Adrenal gland (tissue), 12 donors: ENCODE results near the gene MYOC. TPM values are rescaled to one million over a fixed set of nuclear protein-coding genes. Genes with fewer than 3 reads are reported as not detected.
A peak's percentile ranks its signal among the peaks of the same experiment; 100 is the strongest.

Experiments used
- DNase-seq, 7 donors: peaks; one replicate each; pipeline ENCODE4 v3.0.0-alpha.2; 2019 to 2020
- H3K27ac ChIP-seq, 5 donors: fragments of 200-600 bp; sonication (generic) in 4 of 5; 1 replicate in 3 of 5; 2 replicates in 2 of 5; pipeline versions ENCODE4 v1.5.1 to v1.8.0; 2016 to 2020; ENCODE audit warnings: mild to moderate bottlenecking in 1 of 5
- H3K27me3 ChIP-seq: fragments of 200-600 bp; 2 replicates; pipeline ENCODE4 v1.8.0; 2021
- H3K36me3 ChIP-seq, 2 donors: fragments of 200-600 bp; replicated peaks in 1 of 2; 1 replicate in 1 of 2; 2 replicates in 1 of 2; pipeline versions ENCODE4 v1.5.1 to v1.8.0; 2018 to 2022
- H3K4me1 ChIP-seq, 2 donors: fragments of 200-600 bp; replicated peaks in 1 of 2; 1 replicate in 1 of 2; 2 replicates in 1 of 2; pipeline versions ENCODE4 v1.5.1 to v1.8.0; 2018 to 2021
- H3K4me3 ChIP-seq, 4 donors: fragments of 200-600 bp; sonication (generic) in 3 of 4; one replicate each; pipeline ENCODE4 v1.5.1; 2016 to 2018
- H3K9me3 ChIP-seq, 3 donors: fragments of 200-600 bp; sonication (generic) in 1 of 3; replicated peaks in 1 of 3; 1 replicate in 2 of 3; 2 replicates in 1 of 3; pipeline versions ENCODE4 v1.5.1 to v1.8.0; 2016 to 2021
- POLR2A ChIP-seq, 2 donors: fragments of 450-650 bp; IDR thresholded peaks; one replicate each; pipeline ENCODE4 v1.6.1; 2017; ENCODE audit warnings: antibody characterized with exemption in 2 of 2, mild to moderate bottlenecking in 2 of 2, moderate library complexity in 1 of 2
- WGBS, 4 donors: extraction: QIAGEN DNeasy Blood & Tissue Kit in 2 of 4; methylation state at CpG; one replicate each; pipeline versions ENCODE4 v1.1.5 to v1.1.7; 2013 to 2017; 5-methylcytosine and 5-hydroxymethylcytosine counted together
- intact Hi-C, 2 donors: fragments of 100-400 bp; cut with DNase I; formaldehyde crosslinking; loops; one replicate each; pipeline versions ENCODE4 v1.14.1 to v1.15.0; 2022 to 2023
- polyA plus RNA-seq, 3 donors: library from polyadenylated mRNA; stranded (reverse); fragments of 200-250 nt in 2 of 3; fragments of 350-450 nt in 1 of 3; fragmentation: Illumina TruSeq in 1 of 3; extraction: RNeasy Lipid Tissue Mini Kit (QIAGEN cat#74804) in 1 of 3; gene quantifications; one replicate each; pipeline ENCODE4 v1.2.3, GENCODE V29; 2013 to 2014
- total RNA-seq, 9 donors: library from RNA; depleted of rRNA in 4 of 9; stranded (reverse); fragments of >200 nt in 4 of 9; fragments of 120-200 nt in 1 of 9; fragmentation: NEBNext Ultra II Directional in 1 of 9; extraction: Animal tissue kit (Norgen Biotek cat#: 25700) in 1 of 9; gene quantifications; one replicate each; pipeline versions ENCODE4 v1.1.0 to v1.2.4, GENCODE V29; 2013 to 2023
- TF ChIP-seq, protein P1 (sequence below), 6 experiments: fragments of 450-650 bp in 4 of 6; fragments of 200-600 bp in 2 of 6; sonication (generic) in 1 of 6; IDR thresholded peaks; 1 replicate in 5 of 6; 2 replicates in 1 of 6; pipeline versions ENCODE4 v1.5.1 to v1.8.0; 2016 to 2021; ENCODE audit warnings: antibody characterized with exemption in 6 of 6, mild to moderate bottlenecking in 2 of 6, moderate library complexity in 1 of 6
- donor health status: healthy with polysubstance abuse.
- donor health status: Bipolar disorder and iron deficiency.
- donor health status: DM: yes; HTN: yes; CAD: no.
- donor health status: DM: no; HTN: no; CAD: no.
- donor health status: DM: no; HTN: no; CAD: no.
- donor health status: DM: yes; HTN: yes; CAD: no.

MYOC gene
- total and polyA plus RNA-seq, 12 donors, result 0.06 to 2.1 (median 1.3) TPM; not detected in 2

DNA sequence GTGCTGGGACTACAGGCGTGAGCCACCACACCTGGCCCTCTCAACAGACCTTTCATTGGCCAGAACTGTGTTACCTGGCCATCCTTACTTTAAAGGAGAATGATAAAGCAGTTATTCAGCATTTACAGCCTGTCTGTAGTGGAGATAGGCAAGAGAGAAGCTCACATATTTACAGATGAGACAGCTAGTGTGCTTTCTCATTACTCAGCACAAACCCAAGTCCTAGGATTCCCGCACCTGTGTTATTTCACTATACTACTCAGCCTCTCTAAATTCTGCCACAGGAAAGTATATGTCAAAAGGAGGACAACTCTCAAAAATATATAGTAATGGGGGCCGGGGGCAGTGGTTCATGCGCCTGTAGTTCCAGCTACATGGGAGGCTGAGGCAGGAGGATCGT lies 15.9 kb upstream of the MYOC start:
- intact Hi-C loops, result loop anchor here in 1 of 2 donors (10.0 kb wide), 1 partner anchor 96 kb away; no protein-coding TSS in a partner anchor
- DNase-seq, result no peak
- no peak overlapping the region for H3K4me3 ChIP-seq
- H3K4me1 ChIP-seq, result no peaks in the 10 kb centered on the region
- H3K27me3 ChIP-seq, result no peaks in the 10 kb centered on the region
- no peaks in the 10 kb centered on the region for H3K36me3 ChIP-seq
- no peaks in the 10 kb centered on the region for H3K9me3 ChIP-seq
- H3K27ac ChIP-seq, result no peak overlapping the region
- 79 to 90% (median 87%) methylated on average over 5 of the region's 5 CpGs for WGBS, 4 donors
- TF ChIP-seq, protein P1, sequence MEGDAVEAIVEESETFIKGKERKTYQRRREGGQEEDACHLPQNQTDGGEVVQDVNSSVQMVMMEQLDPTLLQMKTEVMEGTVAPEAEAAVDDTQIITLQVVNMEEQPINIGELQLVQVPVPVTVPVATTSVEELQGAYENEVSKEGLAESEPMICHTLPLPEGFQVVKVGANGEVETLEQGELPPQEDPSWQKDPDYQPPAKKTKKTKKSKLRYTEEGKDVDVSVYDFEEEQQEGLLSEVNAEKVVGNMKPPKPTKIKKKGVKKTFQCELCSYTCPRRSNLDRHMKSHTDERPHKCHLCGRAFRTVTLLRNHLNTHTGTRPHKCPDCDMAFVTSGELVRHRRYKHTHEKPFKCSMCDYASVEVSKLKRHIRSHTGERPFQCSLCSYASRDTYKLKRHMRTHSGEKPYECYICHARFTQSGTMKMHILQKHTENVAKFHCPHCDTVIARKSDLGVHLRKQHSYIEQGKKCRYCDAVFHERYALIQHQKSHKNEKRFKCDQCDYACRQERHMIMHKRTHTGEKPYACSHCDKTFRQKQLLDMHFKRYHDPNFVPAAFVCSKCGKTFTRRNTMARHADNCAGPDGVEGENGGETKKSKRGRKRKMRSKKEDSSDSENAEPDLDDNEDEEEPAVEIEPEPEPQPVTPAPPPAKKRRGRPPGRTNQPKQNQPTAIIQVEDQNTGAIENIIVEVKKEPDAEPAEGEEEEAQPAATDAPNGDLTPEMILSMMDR (IDR thresholded peaks at IDR 0.05), result no peak
- TF ChIP-seq POLR2A (IDR thresholded peaks at IDR 0.05), result no peak

DNA sequence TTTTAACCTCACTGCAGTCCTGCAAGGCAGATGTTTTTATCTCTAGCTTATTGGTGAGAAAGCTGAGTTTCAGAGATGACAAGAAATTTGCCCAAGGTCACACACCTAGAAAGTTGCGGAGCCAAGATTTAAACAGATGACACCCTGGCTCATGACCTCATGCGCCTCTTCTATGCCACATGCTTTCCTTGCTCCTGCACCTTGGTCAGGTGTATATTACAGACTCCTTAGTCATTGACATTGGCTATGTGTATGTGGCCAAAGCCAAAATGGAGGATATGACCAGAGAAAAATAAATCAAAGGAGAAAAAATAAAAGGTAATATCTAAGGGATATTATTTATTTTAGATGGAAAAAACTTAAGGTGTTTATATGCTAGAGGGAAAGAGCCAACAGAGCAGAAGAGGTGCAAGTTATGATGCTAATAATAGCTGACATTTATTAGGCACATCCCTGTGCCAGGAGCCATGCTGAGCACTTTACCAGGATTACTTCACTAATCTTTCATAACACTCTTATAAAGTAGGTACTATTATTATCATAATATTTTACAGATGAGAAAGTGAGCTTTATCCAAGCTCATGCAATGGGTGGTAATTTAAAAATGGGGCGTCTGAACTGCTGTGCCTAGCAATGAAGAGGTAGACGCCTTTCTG lies 13.8 kb upstream of the MYOC start:
- intact Hi-C loops, result loop anchor here in 1 of 2 donors (10.0 kb wide), 1 partner anchor 99 kb away; no protein-coding TSS in a partner anchor
- H3K4me1 ChIP-seq, result no peaks in the 10 kb centered on the region
- WGBS, 4 donors, result 76 to 88% (median 83%) methylated on average over 4 of the region's 4 CpGs

DNA sequence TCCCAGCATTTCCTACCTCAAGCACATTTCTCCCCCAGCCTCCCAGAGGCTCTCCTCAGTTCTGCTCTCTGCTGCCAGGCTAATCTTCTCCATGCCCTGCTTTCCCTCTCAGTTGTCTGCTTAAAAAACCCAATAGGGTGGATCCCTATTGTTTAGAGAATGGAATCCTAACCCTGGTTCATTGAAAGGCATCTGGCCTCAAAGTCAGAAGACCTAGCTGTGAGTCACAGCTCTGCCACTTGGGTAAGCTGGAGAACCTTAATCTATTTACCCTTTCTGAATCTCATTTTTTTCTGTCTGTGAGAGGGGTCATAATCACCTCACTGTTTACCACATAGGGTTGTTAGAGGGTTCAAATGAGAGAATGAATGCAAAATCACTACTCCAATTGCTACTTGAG lies 12.5 kb upstream of the MYOC start:
- no peaks in the 10 kb centered on the region for H3K27me3 ChIP-seq
- no peaks in the 10 kb centered on the region for H3K9me3 ChIP-seq
- TF ChIP-seq POLR2A (IDR thresholded peaks at IDR 0.05), result no peak
- TF ChIP-seq, protein P1 (IDR thresholded peaks at IDR 0.05), result no peak
- no peak overlapping the region for H3K4me3 ChIP-seq
- H3K27ac ChIP-seq, result no peak overlapping the region
- H3K4me1 ChIP-seq, result no peaks in the 10 kb centered on the region
- DNase-seq, result no peak
- no peaks in the 10 kb centered on the region for H3K36me3 ChIP-seq
- intact Hi-C loops, result loop anchor here in 1 of 2 donors (10.0 kb wide), 1 partner anchor 100 kb away; no protein-coding TSS in a partner anchor

More for the DNA sequence above, 13.8 kb upstream of the MYOC start:
- no peaks in the 10 kb centered on the region for H3K36me3 ChIP-seq
- no peak for TF ChIP-seq POLR2A (IDR thresholded peaks at IDR 0.05)
- TF ChIP-seq, protein P1 (IDR thresholded peaks at IDR 0.05), result no peak
- no peak overlapping the region for H3K4me3 ChIP-seq
- no peaks in the 10 kb centered on the region for H3K27me3 ChIP-seq
- H3K27ac ChIP-seq, result no peak overlapping the region
- no peaks in the 10 kb centered on the region for H3K9me3 ChIP-seq
- DNase-seq, result no peak

DNA sequence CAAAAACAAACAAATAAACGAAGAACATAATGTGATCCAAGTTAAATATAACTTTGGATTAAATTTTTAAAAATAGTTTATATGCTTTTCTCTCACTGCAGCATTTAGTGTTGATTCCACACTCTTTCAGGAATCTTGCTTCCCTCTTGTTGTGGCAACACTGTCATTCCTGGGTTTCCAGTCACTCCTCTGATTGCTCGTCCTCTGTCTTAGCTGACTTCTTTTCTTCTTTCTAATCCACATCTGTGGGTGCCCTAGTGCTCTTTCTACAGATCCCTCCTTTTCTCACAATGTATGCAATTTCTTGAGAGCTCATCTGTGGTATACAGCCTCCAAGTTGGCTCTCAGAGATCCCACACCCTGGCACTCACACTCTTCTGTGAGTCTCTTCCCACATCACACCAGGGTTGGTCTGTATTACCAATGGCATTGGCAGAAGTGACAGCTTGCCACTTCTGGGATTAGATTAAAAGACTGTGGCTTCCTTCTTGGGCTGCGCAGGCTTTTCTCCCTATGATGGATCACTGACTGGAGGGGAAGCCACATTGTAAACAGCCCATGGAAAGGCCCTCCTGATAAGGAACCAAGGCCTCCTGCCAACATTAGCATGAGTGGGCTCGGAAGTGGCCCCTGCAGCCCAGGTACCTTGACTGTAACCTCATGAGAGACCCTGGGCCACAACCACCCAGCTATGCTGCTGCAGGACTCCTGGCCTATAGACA lies 11.5 kb upstream of the MYOC start:
- no peaks in the 10 kb centered on the region for H3K36me3 ChIP-seq
- no peaks in the 10 kb centered on the region for H3K4me1 ChIP-seq
- no peaks in the 10 kb centered on the region for H3K9me3 ChIP-seq
- peak overlapping the region in 1 of 5 donors; percentile 46 for H3K27ac ChIP-seq
- no peak overlapping the region for H3K4me3 ChIP-seq
- no peak for DNase-seq
- TF ChIP-seq POLR2A (IDR thresholded peaks at IDR 0.05), result no peak
- TF ChIP-seq, protein P1 (IDR thresholded peaks at IDR 0.05), result no peak
- WGBS, 4 donors, result 48 to 70% (median 62%) methylated on average over 3 to 4 of the region's 4 CpGs
- intact Hi-C loops, result loop anchor here in 1 of 2 donors (10.0 kb wide), 1 partner anchor 101 kb away; no protein-coding TSS in a partner anchor
- H3K27me3 ChIP-seq, result no peaks in the 10 kb centered on the region
